ENCODE results near the gene KLHDC3.
"Not testable (repeated sequence)": the region's sequence is repeated elsewhere in the genome, so short reads cannot be mapped to it uniquely, and the experiment has no call there.

Gene KLHDC3

GRCh38 chr6:43032326-43032725 lies 18.3 kb downstream of the KLHDC3 start:
- no peak for DNase-seq

DNA sequence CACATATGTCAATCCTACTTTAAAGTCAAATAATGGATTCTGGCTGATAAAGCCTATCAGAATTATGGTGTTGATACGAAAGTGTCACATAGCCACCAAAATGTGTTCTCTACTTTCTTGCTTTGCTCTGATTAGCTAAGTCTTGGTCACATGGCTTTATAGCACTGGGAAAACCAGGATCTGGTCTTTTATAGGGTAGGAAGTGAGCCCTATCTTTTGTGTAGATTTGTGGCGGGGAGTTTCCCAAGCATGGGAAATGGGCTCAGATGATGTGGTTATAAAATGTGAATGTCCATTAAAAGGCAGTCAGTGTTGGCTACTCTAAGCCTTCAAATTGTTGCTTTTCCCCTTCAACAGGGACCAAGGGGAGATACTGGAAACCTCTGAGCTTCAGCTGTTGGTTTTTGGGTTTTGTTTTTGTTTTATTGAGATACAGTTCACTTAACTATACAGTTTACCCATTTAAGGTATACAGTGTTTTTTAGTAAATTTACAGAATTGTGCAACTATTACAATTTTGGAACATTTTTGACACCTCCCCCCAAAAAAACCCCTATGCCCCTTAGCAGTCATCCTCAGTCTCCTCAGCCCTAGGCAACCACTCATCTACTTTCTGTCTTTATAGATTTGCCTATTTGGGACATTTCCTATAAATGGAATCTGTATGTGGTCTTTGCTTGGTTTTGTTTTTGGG lies 19.6 kb downstream of the KLHDC3 start:
- no peak for DNase-seq

GRCh38 chr6:43034190-43034525 lies 20.1 kb downstream of the KLHDC3 start:
- DNase-seq = no peak

- DNase-seq = no peak
Observed at GRCh38 chr6:43035495-43036194, 21.6 kb downstream of the KLHDC3 start.

GRCh38 chr6:43036712-43037111 lies 22.7 kb downstream of the KLHDC3 start:
- no peak for DNase-seq

DNA sequence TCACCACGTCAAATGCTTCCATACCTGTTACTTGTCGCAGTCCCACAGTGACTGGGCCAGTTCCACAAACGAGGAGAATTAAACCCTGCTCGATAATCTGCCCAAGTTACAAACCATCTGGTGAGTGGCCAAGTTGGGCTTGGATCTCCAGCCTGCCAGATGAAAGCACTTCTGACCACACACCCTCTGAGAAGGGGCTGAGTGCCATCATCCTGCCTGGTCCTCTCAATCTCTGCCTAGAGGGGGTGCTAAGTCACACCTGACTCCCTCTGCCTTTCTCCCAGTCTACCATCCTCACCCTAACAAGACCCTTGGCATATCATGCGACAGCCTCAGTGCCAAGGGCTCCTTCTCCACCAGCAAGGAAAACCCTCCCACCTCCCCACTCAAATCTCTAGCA lies 23.1 kb downstream of the KLHDC3 start:
- no peak for DNase-seq

GRCh38 chr6:43037706-43038105 lies 23.7 kb downstream of the KLHDC3 start:
- DNase-seq = no peak

DNA sequence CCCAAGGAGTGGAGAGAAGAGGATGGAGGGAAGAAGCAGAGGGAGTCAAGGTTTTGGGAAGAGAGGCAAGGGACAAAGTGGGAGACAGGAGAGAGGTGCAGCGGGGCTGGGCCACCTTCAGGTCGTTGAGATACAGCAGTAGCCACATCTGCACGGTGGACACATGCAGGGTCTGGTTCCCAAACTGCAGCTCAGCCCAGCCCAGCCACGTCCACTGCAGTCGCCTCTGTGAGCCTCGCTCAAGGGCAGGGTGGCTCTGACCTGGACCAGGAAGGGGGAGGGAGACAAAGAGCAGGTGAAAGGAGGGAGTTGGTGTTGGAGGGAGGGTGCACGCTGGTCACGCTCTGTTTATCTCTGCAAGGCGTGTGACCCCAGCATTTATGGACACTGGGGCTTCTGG lies 24.7 kb downstream of the KLHDC3 start:
- no peak for DNase-seq

DNA sequence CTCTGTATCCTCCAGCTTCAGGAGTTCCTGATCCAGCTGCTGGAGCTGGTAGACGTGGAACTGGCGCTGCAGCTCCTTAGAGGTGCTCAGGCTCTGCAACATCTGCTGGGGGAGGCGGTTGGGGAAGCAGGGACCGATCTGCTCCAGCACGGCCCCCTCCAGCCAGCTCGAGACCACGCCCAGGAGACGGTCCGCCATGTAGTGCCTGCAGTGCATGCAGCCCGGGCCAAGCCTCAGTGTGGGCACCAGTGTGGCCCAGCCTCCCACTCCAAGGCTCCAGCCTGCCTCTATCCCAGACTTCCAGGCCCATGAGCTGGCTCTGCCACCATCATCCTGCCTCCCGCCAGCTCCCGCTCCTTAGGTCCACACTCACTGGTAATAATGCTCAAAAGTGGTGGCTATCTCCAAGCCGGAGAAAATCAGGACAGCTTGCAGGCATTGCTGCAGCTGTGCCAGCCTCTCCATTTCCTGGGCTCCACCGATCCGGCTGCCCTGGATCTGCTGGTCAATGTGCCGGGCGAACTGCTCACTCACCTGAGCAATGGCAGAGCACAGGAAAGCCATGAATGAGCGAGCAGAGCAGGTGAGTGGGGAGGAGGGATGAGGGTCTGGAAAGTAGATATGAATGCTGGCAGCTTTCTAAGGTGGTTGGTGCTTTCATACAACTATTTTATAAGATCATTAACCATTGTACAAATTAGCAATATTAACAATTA lies 26.7 kb downstream of the KLHDC3 start:
- DNase-seq = no peak

DNA sequence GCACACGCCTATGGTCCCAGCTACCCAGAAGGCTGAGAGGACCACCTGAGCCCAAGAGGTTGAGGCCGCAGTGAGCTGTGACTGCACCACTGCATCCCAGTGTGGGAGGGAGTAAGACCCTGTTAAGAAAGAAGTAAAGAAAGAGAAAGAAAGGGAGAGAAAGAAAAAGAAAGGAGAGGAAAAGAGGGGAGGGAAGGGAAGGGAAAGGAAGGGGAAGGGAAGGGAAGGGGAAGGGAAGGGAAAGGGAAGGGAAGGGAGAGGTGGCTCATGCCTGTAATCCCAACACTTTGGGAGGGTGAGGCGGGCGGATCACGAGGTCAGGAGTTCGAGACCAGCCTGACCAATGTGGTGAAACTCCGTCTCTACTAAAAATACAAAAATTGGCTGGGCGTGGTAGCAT lies 27.4 kb downstream of the KLHDC3 start:
- DNase-seq = not testable (repeated sequence)

GRCh38 chr6:43043310-43043709 lies 29.3 kb downstream of the KLHDC3 start:
- DNase-seq = no peak

DNA sequence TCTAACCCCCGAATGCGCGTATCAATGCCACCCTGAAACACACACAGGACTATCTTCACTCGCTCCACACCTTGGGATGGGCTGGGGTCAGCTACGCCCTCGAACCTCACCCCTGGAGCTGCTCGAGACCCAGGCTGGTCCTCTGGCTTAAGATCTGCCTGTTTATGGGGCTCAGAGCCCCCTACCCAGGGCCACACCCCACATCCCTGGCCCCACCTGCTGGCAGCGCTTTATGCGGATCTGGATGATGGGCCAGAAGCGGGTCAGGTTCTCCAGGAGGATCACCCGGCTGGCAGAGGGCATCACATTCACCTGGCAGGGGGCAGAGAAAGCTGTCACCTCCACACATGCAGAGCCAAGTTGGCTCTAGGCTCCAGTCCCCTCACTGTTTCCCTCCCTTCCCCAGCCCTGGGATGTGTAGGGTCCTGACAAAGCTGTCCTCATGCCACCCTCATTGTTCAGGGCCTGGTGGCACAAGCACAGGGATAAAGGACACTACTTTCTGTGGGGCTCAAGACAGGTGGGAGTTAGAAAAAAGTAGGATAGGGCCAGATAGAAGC lies 31.4 kb downstream of the KLHDC3 start:
- DNase-seq = no peak

DNA sequence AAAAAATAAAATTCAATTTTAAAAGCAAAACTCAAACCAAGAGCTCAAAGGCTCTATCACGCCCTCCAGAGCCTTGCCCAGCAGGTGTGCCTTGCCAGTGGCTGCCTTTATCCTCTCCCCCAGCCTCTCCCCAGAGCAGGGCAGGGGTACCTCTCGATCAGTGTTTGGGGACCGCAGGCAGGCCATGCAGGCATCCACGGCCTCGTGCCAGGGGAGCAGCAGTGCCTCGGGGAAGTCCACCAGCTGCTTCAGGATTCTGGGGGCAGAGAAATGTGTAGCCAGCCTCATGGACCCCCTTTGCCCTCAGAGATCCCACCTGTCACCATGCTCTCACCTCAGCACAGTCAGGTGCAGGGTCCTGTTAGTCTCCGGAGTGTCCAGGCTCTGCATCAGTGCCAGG lies 33.9 kb downstream of the KLHDC3 start:
- no peak for DNase-seq

DNA sequence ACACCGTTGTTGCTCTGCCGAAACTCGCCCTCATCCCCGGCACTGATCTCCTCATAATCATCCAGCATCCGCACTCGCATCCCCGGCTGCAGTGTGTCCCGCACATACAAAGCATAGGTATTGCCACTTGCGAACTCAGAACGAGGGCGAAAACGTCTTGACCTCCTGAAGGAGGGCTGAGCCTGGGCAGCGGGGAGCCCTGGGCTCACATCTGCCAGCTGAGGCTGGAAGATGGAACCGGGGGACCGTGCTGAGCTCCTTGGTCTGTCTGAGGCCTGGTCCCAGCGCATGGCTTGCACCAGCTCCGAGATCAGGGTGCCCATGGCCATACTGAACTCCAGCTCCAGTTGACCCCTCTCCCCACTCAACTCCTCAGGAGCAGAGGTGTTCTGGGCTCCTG lies 36.9 kb downstream of the KLHDC3 start:
- DNase-seq = no peak

DNA sequence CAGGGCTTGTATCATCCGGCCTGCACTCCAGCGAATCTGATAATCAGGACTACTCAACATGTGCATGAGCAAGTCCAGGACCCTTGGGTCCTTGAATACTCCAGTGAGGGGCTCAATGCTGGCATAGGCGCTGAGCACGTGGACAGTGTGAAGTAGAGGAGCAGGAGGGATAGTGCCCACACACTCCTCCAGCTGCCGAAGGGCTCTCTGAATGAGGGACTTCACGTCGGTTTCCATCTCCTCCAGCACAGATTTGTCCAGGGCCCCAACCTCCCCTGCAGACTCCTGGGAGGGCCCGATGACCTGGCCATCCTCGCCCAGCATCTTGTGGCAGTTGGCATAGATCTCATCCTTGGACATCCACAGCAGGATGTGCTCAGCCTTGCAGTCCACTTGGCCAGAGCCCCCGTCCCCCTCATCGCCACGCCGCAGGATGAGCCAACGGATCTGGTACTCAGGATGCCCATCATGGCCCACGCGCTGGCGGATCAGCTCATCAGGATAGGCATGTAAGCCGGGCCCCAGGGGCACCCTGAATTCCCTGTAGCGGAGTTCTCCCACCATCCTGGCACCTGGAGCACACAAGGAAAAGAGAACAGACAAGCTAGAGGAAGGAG lies 38.3 kb downstream of the KLHDC3 start:
- DNase-seq = no peak

DNA sequence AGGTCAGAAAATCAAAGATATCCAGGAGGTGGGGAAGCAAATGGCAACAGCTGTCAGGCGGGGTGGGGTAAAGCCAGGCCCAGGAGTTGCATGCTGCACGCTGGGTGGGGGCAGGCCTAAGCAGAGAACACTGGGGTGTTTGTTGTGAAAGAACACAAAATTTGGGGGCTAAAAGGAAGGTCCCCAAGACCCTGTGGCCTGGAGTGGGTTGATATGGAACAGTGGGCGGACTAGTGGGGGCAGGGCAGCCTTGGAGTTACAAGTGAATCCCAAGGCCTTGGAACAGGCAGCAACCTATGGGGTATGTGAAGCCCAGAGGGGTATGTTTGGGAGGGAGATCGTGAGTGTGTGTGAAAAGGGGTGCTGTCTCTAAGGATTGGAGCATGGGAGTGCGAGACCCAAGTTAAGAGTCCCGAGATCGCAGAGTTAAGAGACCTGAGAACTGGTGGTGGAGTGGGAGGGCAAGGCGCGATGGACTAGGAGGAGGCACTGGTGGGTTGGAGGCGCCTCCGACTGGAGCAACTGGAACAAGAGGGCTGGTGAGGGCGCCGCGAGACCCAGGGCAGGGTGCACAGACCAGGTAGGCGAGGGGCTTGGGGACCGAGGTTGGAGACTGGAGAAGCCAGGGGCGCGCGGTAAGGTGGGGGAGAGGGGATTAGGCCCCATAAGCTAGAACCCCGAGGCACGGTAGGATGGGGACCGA lies 38.9 kb downstream of the KLHDC3 start:
- DNase-seq = peak; percentile 22

GRCh38 chr6:43053545-43054205 lies 39.6 kb downstream of the KLHDC3 start, which contains the start of gene CUL7:
Gene CUL7 (minus strand): TSS chr6:43053851. CDS start chr6:43052788, 1,063 bp downstream.
- DNase-seq = peak; percentile 97

DNA sequence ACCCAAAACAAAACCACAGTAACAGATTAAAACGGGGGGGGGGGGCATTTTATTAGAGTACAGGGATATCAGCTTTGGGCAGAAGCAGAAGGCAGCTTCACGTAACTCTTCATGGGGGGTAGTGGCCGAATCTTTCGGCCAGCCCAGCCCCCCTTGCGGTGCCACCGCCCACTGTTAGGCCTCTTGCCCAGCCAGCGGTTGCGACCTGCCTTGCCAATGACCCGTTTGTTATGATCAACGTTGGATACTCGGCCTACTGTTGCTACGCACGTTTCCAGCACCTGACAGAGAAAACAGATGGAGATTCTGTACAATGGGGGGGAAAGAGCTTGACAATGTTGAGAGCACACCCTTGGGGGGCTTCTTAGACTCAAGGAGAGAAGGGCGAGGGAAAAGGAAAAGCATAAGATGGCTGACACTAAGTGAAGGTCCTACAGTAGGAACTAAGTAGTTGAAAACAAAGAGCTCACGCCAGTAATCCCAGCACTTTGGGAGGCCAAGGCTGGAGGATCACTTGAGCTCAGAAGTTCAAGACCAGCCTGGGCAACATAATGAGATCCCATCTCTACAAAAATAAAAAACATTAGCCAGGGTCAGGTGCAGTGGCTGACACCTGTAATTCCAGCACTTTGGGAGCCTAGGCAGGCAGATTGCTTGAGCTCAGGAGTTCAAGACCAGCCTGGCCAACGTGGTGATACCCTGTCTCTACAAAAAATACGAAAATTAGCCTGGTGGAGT lies 40.3 kb downstream of the KLHDC3 start:
- no peak for DNase-seq

DNA sequence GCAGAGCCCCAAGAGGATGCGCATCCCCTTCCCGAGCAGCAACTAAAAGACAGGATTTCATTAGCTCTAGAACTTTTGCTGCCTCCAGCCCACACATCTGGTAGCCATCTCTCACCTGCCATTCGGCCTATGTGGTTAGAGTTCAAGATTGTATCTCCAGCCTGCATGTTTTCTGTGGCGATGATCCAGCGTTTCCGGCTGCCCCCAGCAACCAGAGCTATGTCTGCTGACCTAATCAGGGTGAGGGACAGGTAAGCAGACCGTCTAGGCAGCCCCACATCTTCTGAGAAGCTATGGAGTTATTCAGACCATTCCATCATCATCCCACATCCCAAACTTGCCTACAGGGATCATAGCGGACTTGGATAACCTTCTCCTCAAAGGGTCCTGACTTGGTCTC lies 41.9 kb downstream of the KLHDC3 start:
- no peak for DNase-seq

DNA sequence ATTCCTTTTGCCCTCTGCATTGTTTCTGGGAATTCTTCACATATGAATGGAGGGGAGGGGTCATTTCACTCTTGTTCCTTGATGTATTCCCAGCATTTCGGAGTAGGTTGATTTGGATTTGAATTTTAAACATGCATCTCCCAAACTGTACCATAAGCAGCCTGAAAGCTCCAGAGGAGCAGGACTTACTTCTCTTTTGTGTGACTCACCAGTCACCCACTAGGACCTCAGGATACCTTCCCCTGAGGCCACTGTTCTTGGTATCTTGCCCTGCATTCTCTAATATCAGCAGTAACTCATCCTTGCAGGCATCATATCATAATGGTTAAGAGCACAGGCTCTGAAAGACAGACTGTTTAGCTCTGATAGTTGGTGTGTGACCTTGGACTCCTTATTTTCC lies 44.5 kb downstream of the KLHDC3 start:
- DNase-seq = no peak
